ENCODE measurements around the gene DEPDC7. TPM values are rescaled to one million over a fixed set of nuclear protein-coding genes. Genes with fewer than 3 reads are reported as not detected.

Gene DEPDC7
- total RNA-seq, result 8.9 and 11.8 TPM in 2 replicates

GRCh38 chr11:33015621-33016551 lies at the start of gene DEPDC7:
TSS of gene DEPDC7 (plus strand) at chr11:33015878. CDS start at chr11:33015956, 78 bp downstream.

GRCh38 chr11:33039274-33040032 lies 23.8 kb downstream of the DEPDC7 start, which contains the start of gene TCP11L1:
TSS of gene TCP11L1 (plus strand) at chr11:33039572. CDS start at chr11:33043774, 4,202 bp downstream.

Other genes starting within 250 kb of the DEPDC7 start
- not detected in 2 replicates for gene CCDC73, start 221.2 kb upstream of the DEPDC7 start, total RNA-seq
- gene PRRG4, start 186.0 kb upstream of the DEPDC7 start, total RNA-seq, result under 0.01 and 0.18 TPM in 2 replicates
- gene QSER1, start 123.1 kb upstream of the DEPDC7 start, total RNA-seq, result 6.6 and 14.4 TPM in 2 replicates
- gene TCP11L1, start 23.7 kb downstream of the DEPDC7 start, total RNA-seq, result 17.9 and 21.6 TPM in 2 replicates
- gene CSTF3, start 145.6 kb downstream of the DEPDC7 start, total RNA-seq, result 17.3 and 20.4 TPM in 2 replicates
- 22.2 and 25.7 TPM in 2 replicates for gene HIPK3, start 241.5 kb downstream of the DEPDC7 start, total RNA-seq

Data from myometrial cell (primary cell).